Activated naive CD4-positive, alpha-beta T cell treated with anti-CD3 and anti-CD28 coated beads, Interleukin-2, amount 10 ng/mL, durations not matched to agents 7 days and 5 days (primary cell): ENCODE results near the gene EPB41L3.
"Not testable (repeated sequence)": the region's sequence is repeated elsewhere in the genome, so short reads cannot be mapped to it uniquely, and the experiment has no call there.

Source experiments
- CTCF ChIA-PET: fragments of 350-600 bp; sonication (Branson Sonifier 250); formaldehyde crosslinking; loops from one replicate; lab custom pipeline; 2021; ENCODE audit warnings: antibody characterized with exemption; lab: Charles Lee
- DNase-seq: peaks from one replicate; pipeline ENCODE4 v3.0.0-alpha.2; 2020
- H3K27ac Mint-ChIP-seq: one replicate; pipeline ENCODE4 v1.8.0; 2021; ENCODE audit warnings: mild to moderate bottlenecking, moderate library complexity, mixed read lengths
- H3K27me3 Mint-ChIP-seq: one replicate; pipeline ENCODE4 v1.8.0; 2021; ENCODE audit warnings: mild to moderate bottlenecking, mixed read lengths
- H3K36me3 Mint-ChIP-seq: one replicate; pipeline ENCODE4 v1.8.0; 2021; ENCODE audit warnings: mixed read lengths
- H3K4me1 Mint-ChIP-seq: one replicate; pipeline ENCODE4 v1.8.0; 2021; ENCODE audit warnings: mixed read lengths
- H3K4me3 Mint-ChIP-seq: one replicate; pipeline ENCODE4 v1.8.0; 2021; ENCODE audit warnings: mild to moderate bottlenecking, moderate library complexity, mixed read lengths
- H3K9me3 Mint-ChIP-seq: one replicate; pipeline ENCODE4 v1.8.0; 2021; ENCODE audit warnings: mixed read lengths

EPB41L3 gene

GRCh38 chr18:5518899-5519371 lies 24.9 kb downstream of the EPB41L3 start:
- Mint-ChIP-seq H3K27me3 (peaks cover 4% of the 10 kb centered on the region), H3K4me3 (no peak overlapping the region), H3K27ac (no peak overlapping the region), H3K4me1 (no peaks in the 10 kb centered on the region), H3K36me3 (no peaks in the 10 kb centered on the region), H3K9me3 (no peaks in the 10 kb centered on the region)
- CTCF ChIA-PET = no interaction called here
- no peak for DNase-seq

GRCh38 chr18:5518179-5518770 lies 25.5 kb downstream of the EPB41L3 start:
- H3K9me3 Mint-ChIP-seq = no peaks in the 10 kb centered on the region
- no peak overlapping the region for H3K4me3 Mint-ChIP-seq
- no peaks in the 10 kb centered on the region for H3K36me3 Mint-ChIP-seq
- H3K27me3 Mint-ChIP-seq = peaks cover 4% of the 10 kb centered on the region
- no peak for DNase-seq
- H3K27ac Mint-ChIP-seq = no peak overlapping the region
- CTCF ChIA-PET = no interaction called here
- H3K4me1 Mint-ChIP-seq = no peaks in the 10 kb centered on the region

- no peaks in the 10 kb centered on the region for H3K36me3 Mint-ChIP-seq
- H3K27ac Mint-ChIP-seq = no peak overlapping the region
- no peak for DNase-seq
- H3K4me1 Mint-ChIP-seq = no peaks in the 10 kb centered on the region
- peaks cover 4% of the 10 kb centered on the region for H3K27me3 Mint-ChIP-seq
- H3K9me3 Mint-ChIP-seq = no peaks in the 10 kb centered on the region
- CTCF ChIA-PET = no interaction called here
- no peak overlapping the region for H3K4me3 Mint-ChIP-seq
Observed at GRCh38 chr18:5516841-5517240, 27.0 kb downstream of the EPB41L3 start.

- DNase-seq = no peak
- Mint-ChIP-seq H3K27ac (no peak overlapping the region), H3K4me1 (no peaks in the 10 kb centered on the region), H3K27me3 (peaks cover 4% of the 10 kb centered on the region), H3K4me3 (no peak overlapping the region), H3K36me3 (no peaks in the 10 kb centered on the region), H3K9me3 (no peaks in the 10 kb centered on the region)
- CTCF ChIA-PET = no interaction called here
Observed at GRCh38 chr18:5515011-5515784, 28.6 kb downstream of the EPB41L3 start.

- Mint-ChIP-seq H3K9me3 (no peaks in the 10 kb centered on the region), H3K36me3 (no peaks in the 10 kb centered on the region), H3K4me1 (no peaks in the 10 kb centered on the region), H3K27ac (no peak overlapping the region), H3K27me3 (peaks cover 4% of the 10 kb centered on the region), H3K4me3 (no peak overlapping the region)
- DNase-seq = no peak
- CTCF ChIA-PET = no interaction called here
Observed at GRCh38 chr18:5513947-5514346, 29.9 kb downstream of the EPB41L3 start.

GRCh38 chr18:5512176-5512575 lies 31.6 kb downstream of the EPB41L3 start:
- H3K4me1 Mint-ChIP-seq = no peaks in the 10 kb centered on the region
- DNase-seq = no peak
- no peak overlapping the region for H3K4me3 Mint-ChIP-seq
- CTCF ChIA-PET = no interaction called here
- no peaks in the 10 kb centered on the region for H3K9me3 Mint-ChIP-seq
- no peaks in the 10 kb centered on the region for H3K27me3 Mint-ChIP-seq
- no peak overlapping the region for H3K27ac Mint-ChIP-seq
- no peaks in the 10 kb centered on the region for H3K36me3 Mint-ChIP-seq

- H3K36me3 Mint-ChIP-seq = not testable (repeated sequence)
Observed at GRCh38 chr18:5511541-5511940, 32.3 kb downstream of the EPB41L3 start.

GRCh38 chr18:5510135-5510846 lies 33.5 kb downstream of the EPB41L3 start:
- Mint-ChIP-seq H3K27ac (no peak overlapping the region), H3K4me1 (no peaks in the 10 kb centered on the region)

More at GRCh38 chr18:5511541-5511940, 32.3 kb downstream of the EPB41L3 start:
- H3K27me3 Mint-ChIP-seq, H3K4me1 Mint-ChIP-seq, CTCF ChIA-PET, H3K4me3 Mint-ChIP-seq, DNase-seq, H3K9me3 Mint-ChIP-seq, H3K27ac Mint-ChIP-seq: not testable (repeated sequence)

GRCh38 chr18:5508821-5509220 lies 35.0 kb downstream of the EPB41L3 start:
- Mint-ChIP-seq H3K9me3 (no peaks in the 10 kb centered on the region), H3K27ac (no peak overlapping the region), H3K4me1 (no peaks in the 10 kb centered on the region), H3K27me3 (no peaks in the 10 kb centered on the region), H3K4me3 (no peak overlapping the region), H3K36me3 (no peaks in the 10 kb centered on the region)
- DNase-seq = no peak
- CTCF ChIA-PET = no interaction called here

More at GRCh38 chr18:5510135-5510846, 33.5 kb downstream of the EPB41L3 start:
- no peaks in the 10 kb centered on the region for H3K9me3 Mint-ChIP-seq
- CTCF ChIA-PET = no interaction called here
- DNase-seq = no peak
- no peak overlapping the region for H3K4me3 Mint-ChIP-seq
- no peaks in the 10 kb centered on the region for H3K27me3 Mint-ChIP-seq
- H3K36me3 Mint-ChIP-seq = no peaks in the 10 kb centered on the region

- Mint-ChIP-seq H3K4me3 (no peak overlapping the region), H3K36me3 (no peaks in the 10 kb centered on the region), H3K9me3 (no peaks in the 10 kb centered on the region), H3K4me1 (no peaks in the 10 kb centered on the region), H3K27ac (no peak overlapping the region), H3K27me3 (no peaks in the 10 kb centered on the region)
- DNase-seq = no peak
- CTCF ChIA-PET = no interaction called here
Observed at GRCh38 chr18:5507756-5508155, 36.0 kb downstream of the EPB41L3 start.

- H3K27me3 Mint-ChIP-seq = peaks cover 4% of the 10 kb centered on the region
- CTCF ChIA-PET = no interaction called here
- no peaks in the 10 kb centered on the region for H3K9me3 Mint-ChIP-seq
- no peak overlapping the region for H3K27ac Mint-ChIP-seq
- H3K4me1 Mint-ChIP-seq = no peaks in the 10 kb centered on the region
- no peak for DNase-seq
- H3K36me3 Mint-ChIP-seq = no peaks in the 10 kb centered on the region
- no peak overlapping the region for H3K4me3 Mint-ChIP-seq
Observed at GRCh38 chr18:5506174-5506573, 37.6 kb downstream of the EPB41L3 start.

GRCh38 chr18:5503740-5504139 lies 40.1 kb downstream of the EPB41L3 start:
- CTCF ChIA-PET = interaction anchor here (0.9 kb wide), 1 partner anchor 445 kb away, joined by 3 read pairs; no protein-coding TSS in a partner anchor
- no peaks in the 10 kb centered on the region for H3K9me3 Mint-ChIP-seq
- no peak overlapping the region for H3K27ac Mint-ChIP-seq
- peaks cover 4% of the 10 kb centered on the region for H3K27me3 Mint-ChIP-seq
- H3K4me3 Mint-ChIP-seq = no peak overlapping the region
- no peaks in the 10 kb centered on the region for H3K4me1 Mint-ChIP-seq
- no peak for DNase-seq
- H3K36me3 Mint-ChIP-seq = no peaks in the 10 kb centered on the region

- Mint-ChIP-seq H3K9me3 (no peaks in the 10 kb centered on the region), H3K27me3 (peaks cover 4% of the 10 kb centered on the region), H3K4me3 (no peak overlapping the region), H3K4me1 (no peaks in the 10 kb centered on the region), H3K36me3 (no peaks in the 10 kb centered on the region), H3K27ac (no peak overlapping the region)
- CTCF ChIA-PET = no interaction called here
- no peak for DNase-seq
Observed at GRCh38 chr18:5500158-5500939, 43.4 kb downstream of the EPB41L3 start.

GRCh38 chr18:5498452-5498851 lies 45.3 kb downstream of the EPB41L3 start:
- H3K4me3 Mint-ChIP-seq = no peak overlapping the region
- H3K4me1 Mint-ChIP-seq = no peaks in the 10 kb centered on the region
- CTCF ChIA-PET = no interaction called here
- no peaks in the 10 kb centered on the region for H3K36me3 Mint-ChIP-seq
- peaks cover 4% of the 10 kb centered on the region for H3K27me3 Mint-ChIP-seq
- no peaks in the 10 kb centered on the region for H3K9me3 Mint-ChIP-seq
- DNase-seq = no peak
- H3K27ac Mint-ChIP-seq = no peak overlapping the region
